DND-41 (cell line): ENCODE measurements around the gene TIPRL.

Source experiments
- ATAC-seq: fragments of 200-7000 bp; cut with Tn5 transposase; 3 replicates; pipeline ENCODE4 v1.9.1; 2021; ENCODE audit warnings: low read depth; ENCODE audit not compliant: insufficient read depth
- DNase-seq: peaks from one replicate; pipeline ENCODE4 v3.0.0-alpha.2; 2020
- H2AFZ ChIP-seq: 2 replicates; pipeline ENCODE4 v1.6.0; 2012; ENCODE audit warnings: low read depth, low read length
- H3K27ac ChIP-seq: 2 replicates; pipeline ENCODE4 v1.5.1; 2012; ENCODE audit warnings: low read length, inconsistent platforms
- H3K27me3 ChIP-seq: fragments of 200-600 bp; sonication (generic); 2 replicates; pipeline ENCODE4 v1.6.0; 2012; ENCODE audit warnings: low read length, mild to moderate bottlenecking, inconsistent platforms; ENCODE audit not compliant: insufficient read depth, poor library complexity
- H3K36me3 ChIP-seq: 2 replicates; pipeline ENCODE4 v1.5.1; 2012; ENCODE audit warnings: low read length, inconsistent platforms; ENCODE audit not compliant: insufficient read depth
- H3K4me1 ChIP-seq: 2 replicates; pipeline ENCODE4 v1.5.1; 2012; ENCODE audit warnings: mild to moderate bottlenecking, low read length; ENCODE audit not compliant: insufficient read depth
- H3K4me2 ChIP-seq: 2 replicates; pipeline ENCODE4 v1.6.0; 2012; ENCODE audit warnings: mild to moderate bottlenecking, moderate library complexity, low read length, inconsistent platforms; ENCODE audit not compliant: insufficient read depth
- H3K4me3 ChIP-seq, 2 experiments: fragments of 200-600 bp in 1 of 2; shearing (Covaris generic) in 1 of 2; 2 replicates each; pipeline ENCODE4 v1.5.1; 2012 to 2016; ENCODE audit warnings: inconsistent platforms in 2 of 2, low read length in 2 of 2, mild to moderate bottlenecking in 2 of 2, low read depth in 1 of 2, moderate library complexity in 1 of 2
- H3K79me2 ChIP-seq: 2 replicates; pipeline ENCODE4 v1.6.0; 2012; ENCODE audit warnings: low read length, inconsistent platforms; ENCODE audit not compliant: insufficient read depth
- H3K9ac ChIP-seq: 2 replicates; pipeline ENCODE4 v1.6.0; 2012; ENCODE audit warnings: low read depth, mild to moderate bottlenecking, inconsistent platforms, low read length, moderate library complexity
- H3K9me3 ChIP-seq: 2 replicates; pipeline ENCODE4 v1.5.1; 2012; ENCODE audit warnings: low read length, moderate library complexity, mild to moderate bottlenecking, inconsistent platforms; ENCODE audit not compliant: insufficient read depth, severe bottlenecking
- H4K20me1 ChIP-seq: 2 replicates; pipeline ENCODE4 v1.6.0; 2012; ENCODE audit warnings: low read length; ENCODE audit not compliant: insufficient read depth
- EZH2 ChIP-seq: IDR thresholded peaks from 3 replicates; pipeline ENCODE4 v1.6.1; 2012; ENCODE audit warnings: borderline replicate concordance, low read depth, mild to moderate bottlenecking, moderate library complexity, low read length, inconsistent platforms; ENCODE audit not compliant: severe bottlenecking
- TF ChIP-seq, protein P1 (sequence below): IDR thresholded peaks from 2 replicates; pipeline ENCODE4 v1.5.1; 2012; ENCODE audit warnings: borderline replicate concordance, low read length, moderate library complexity, mild to moderate bottlenecking; ENCODE audit not compliant: poor library complexity, severe bottlenecking; ENCODE audit errors: extremely low read depth

TIPRL gene

DNA sequence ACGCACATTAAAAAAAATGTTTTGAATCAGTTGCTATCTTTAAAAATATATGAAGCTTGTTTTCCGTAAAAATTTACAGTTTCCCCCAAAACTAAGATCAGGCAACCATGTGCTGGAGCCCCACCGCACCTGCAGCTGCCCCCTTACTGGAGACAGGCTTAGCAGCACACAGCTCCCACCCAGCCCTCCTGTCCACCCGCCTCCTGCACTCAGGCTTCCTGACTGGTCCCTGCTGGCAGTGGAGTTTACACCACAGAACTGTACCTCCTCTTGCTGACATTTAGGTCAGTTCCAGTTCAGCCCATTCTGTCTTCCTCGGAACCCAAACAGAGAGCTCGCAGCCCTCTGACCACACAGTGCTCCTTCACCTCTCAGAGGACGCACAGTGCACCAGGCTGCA lies 44.1 kb upstream of the TIPRL start:
- peak overlapping the region; percentile 97; the same call in 1 of the 2 replicates for H3K4me2 ChIP-seq
- no peak for ATAC-seq
- no peaks in the 10 kb centered on the region for H3K9me3 ChIP-seq
- no peak overlapping the region; a peak in 1 of 4 replicates for H3K4me3 ChIP-seq
- peaks cover 27% of the 10 kb centered on the region for H3K4me1 ChIP-seq
- no peaks in the 10 kb centered on the region for H3K79me2 ChIP-seq
- H4K20me1 ChIP-seq: no peaks in the 10 kb centered on the region
- no peaks in the 10 kb centered on the region for H3K36me3 ChIP-seq
- no peaks in the 10 kb centered on the region for H3K27me3 ChIP-seq
- no peak overlapping the region for H3K27ac ChIP-seq
- H3K9ac ChIP-seq: no peak overlapping the region
- no peak for TF ChIP-seq EZH2
- TF ChIP-seq, protein P1, sequence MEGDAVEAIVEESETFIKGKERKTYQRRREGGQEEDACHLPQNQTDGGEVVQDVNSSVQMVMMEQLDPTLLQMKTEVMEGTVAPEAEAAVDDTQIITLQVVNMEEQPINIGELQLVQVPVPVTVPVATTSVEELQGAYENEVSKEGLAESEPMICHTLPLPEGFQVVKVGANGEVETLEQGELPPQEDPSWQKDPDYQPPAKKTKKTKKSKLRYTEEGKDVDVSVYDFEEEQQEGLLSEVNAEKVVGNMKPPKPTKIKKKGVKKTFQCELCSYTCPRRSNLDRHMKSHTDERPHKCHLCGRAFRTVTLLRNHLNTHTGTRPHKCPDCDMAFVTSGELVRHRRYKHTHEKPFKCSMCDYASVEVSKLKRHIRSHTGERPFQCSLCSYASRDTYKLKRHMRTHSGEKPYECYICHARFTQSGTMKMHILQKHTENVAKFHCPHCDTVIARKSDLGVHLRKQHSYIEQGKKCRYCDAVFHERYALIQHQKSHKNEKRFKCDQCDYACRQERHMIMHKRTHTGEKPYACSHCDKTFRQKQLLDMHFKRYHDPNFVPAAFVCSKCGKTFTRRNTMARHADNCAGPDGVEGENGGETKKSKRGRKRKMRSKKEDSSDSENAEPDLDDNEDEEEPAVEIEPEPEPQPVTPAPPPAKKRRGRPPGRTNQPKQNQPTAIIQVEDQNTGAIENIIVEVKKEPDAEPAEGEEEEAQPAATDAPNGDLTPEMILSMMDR: no peak
- H2AFZ ChIP-seq: no peak overlapping the region
- no peak for DNase-seq

DNA sequence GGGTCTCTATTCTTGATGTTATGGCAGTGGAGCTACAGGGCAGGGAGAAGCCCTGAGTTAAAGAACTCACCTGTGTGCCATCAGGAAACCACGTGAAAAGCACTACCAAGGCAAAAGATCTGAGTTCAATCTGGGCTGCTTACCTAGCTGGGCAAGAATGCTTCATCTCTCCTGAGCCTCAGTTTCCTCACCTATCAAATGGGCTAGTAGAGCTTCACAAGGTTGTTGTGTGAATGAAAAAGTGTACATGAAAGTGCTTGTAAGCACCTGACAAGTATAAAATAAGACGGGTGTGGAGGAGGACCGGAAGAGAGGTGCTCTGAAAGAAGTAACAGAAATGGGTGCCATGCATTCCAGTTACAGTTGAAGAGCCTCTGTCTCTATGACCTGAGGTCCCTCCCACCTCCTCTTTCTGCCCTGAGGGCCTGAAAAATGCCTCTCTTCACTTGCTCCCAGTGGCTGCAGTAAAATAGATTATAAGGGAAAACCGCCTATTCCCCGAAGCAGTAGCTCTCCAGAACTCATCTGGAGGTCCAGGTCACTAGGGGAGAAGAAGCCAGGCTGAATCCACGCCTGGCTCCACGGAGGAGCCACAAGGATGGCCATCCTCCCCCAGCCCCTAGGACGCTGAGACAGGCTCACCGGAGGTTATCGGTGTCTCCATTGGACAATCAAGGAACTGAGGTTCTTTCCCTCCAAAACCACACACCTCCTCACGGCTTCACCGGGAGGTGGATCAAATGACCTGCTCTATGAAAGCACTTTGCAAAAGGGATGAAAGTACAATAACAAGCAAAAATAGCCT lies 43.4 kb upstream of the TIPRL start:
- ATAC-seq (no peak), DNase-seq (no peak)
- peak overlapping the region; percentile 92; the same call in 1 of the 2 replicates for H2AFZ ChIP-seq
- no peaks in the 10 kb centered on the region for H3K79me2 ChIP-seq
- no peaks in the 10 kb centered on the region for H4K20me1 ChIP-seq
- H3K4me3 ChIP-seq: peak overlapping the region in 1 of 2 experiments; percentile 78; a peak in 3 of 4 replicates
- peaks cover 27% of the 10 kb centered on the region for H3K4me1 ChIP-seq
- peak overlapping the region; percentile 97 for H3K4me2 ChIP-seq
- no peaks in the 10 kb centered on the region for H3K27me3 ChIP-seq
- no peaks in the 10 kb centered on the region for H3K9me3 ChIP-seq
- TF ChIP-seq EZH2: no peak
- TF ChIP-seq, protein P1: no peak
- H3K27ac ChIP-seq: no peak overlapping the region
- peak overlapping the region; percentile 78; the same call in 1 of the 2 replicates for H3K9ac ChIP-seq
- H3K36me3 ChIP-seq: no peaks in the 10 kb centered on the region

DNA sequence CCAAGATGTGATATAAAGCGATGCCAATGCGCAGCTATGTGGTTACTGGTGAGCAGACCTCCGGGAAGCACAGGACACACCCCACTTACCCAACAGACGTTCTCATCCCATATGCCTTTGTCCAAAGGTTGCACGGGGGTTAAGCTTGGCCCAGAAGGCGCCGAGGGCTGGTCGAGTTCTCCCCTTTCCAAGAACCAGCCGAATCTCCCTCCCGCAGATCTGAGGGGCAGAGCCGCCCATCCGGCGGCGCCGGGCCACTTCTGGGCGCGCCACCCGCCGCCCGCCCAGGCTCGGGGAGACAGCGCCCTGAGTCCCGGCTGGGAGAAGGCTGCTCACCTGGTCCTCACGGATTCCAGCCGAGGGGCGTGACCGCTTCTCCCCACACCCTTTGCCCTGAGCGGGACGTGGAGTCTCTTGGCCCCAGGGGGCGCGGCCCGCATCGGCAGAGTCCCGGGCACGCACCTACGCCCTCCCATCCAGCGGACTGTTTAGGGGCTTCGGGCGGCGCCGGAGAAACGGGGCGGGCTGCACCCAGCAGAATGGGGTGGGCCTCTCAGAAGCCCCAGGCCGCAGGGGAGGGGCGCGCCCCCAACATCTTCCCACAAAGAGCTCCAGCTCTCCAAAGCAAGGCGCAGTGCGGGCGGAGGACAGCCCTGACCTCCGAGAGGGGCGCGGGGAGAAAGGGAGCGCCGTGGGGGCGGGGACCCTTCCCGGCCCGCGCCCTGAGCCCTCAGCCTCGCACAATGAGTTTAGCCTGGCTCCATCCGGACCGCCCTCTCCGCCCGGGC lies 42.6 kb upstream of the TIPRL start:
- Histone ChIP-seq H3K79me2 (no peaks in the 10 kb centered on the region), H3K4me2 (peak overlapping the region; percentile 97), H3K9ac (peak overlapping the region; percentile 78), H4K20me1 (no peaks in the 10 kb centered on the region), H3K27ac (no peak overlapping the region; the same call in 1 of the 2 replicates), H3K9me3 (no peaks in the 10 kb centered on the region), H2AFZ (peak overlapping the region; percentile 92), H3K27me3 (no peaks in the 10 kb centered on the region), H3K4me1 (peaks cover 27% of the 10 kb centered on the region), H3K36me3 (no peaks in the 10 kb centered on the region), H3K4me3 (peak overlapping the region; percentile 66 to 78)
- peak; percentile 78 for ATAC-seq
- peak; percentile 38 for DNase-seq
- TF ChIP-seq, protein P1: no peak
- no peak for TF ChIP-seq EZH2
